Right hindlimb (tissue), 1 donor: ENCODE measurements around the gene UBE2E2.

Experiments used
- DNase-seq: peaks from one replicate; pipeline ENCODE4 v3.0.0-alpha.2; 2018

The UBE2E2 gene

DNA sequence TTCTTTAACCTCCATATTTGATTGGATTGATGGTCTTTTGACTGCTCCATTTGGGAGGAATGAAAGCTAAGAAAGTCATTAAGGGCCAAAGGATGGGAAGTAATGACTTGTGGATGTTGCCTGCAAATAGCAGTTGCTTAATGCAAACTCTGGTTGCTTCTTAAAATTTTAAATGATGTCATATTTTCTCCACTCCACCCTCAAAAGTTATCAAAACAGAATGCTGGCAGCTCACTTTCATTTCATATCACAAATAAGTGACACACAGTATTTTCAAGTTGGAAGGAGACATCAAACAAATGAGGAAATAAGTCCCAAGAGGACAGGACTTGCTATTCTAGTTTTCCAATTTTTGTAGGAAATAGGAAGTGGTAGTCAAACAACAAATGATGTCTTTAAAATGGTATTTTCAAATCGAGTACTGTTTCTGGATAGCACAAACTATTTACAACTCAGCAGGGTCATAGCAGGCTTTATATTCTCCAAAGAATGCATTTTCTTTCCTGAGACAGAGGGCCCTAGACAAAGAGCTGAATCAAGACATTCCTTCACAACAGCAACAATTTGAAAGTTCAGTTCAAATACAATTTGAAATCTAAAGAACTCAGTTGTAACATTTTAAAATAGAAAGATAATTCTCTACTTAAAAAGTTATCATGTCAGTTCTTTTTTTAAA, 437.5 kb downstream of the UBE2E2 start:
- DNase-seq = no peak
